NCI-H82 (cell line): ENCODE measurements around the gene PBX1.

Experiments used
- DNase-seq: peaks from one replicate; lab custom pipeline; 2025; lab: John Stamatoyannopoulos, UW

PBX1 gene

GRCh38 chr1:164720440-164721227 lies 161.7 kb downstream of the PBX1 start:
- DNase-seq = no peak

GRCh38 chr1:164721228-164721496 lies 162.2 kb downstream of the PBX1 start:
- DNase-seq = no peak

DNA sequence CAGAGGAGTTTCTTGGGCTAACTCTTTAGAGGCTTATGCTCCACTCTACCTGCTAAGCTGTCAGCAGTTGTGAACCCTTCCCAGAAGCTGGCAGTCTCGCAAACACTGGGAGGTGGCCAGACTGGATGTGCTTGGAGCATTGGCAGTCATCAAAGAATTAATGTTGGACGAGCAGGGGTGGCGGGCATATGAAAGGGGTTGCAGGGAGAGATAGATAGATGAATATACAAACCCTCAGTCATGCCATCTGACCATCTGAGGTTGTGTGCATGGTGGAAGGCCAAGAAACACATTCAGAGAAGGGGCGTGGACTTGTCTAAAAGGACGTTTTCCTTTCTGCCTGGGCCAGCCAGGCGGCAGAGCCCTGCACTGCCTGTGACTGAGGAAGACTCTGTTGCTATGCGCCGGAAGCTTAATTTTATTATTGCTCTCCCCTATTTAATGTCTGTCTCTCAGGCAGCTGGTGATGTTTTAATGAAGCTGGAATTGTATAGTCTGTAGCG lies 164.4 kb downstream of the PBX1 start:
- DNase-seq = no peak

- no peak for DNase-seq
Observed at GRCh38 chr1:164725401-164725800, 166.4 kb downstream of the PBX1 start.

GRCh38 chr1:164726235-164726634 lies 167.3 kb downstream of the PBX1 start:
- DNase-seq = no peak

- no peak for DNase-seq
Observed at GRCh38 chr1:164728719-164729118, 169.7 kb downstream of the PBX1 start.

GRCh38 chr1:164731161-164731876 lies 172.3 kb downstream of the PBX1 start:
- DNase-seq = no peak

GRCh38 chr1:164733070-164733469 lies 174.1 kb downstream of the PBX1 start:
- no peak for DNase-seq

- no peak for DNase-seq
Observed at GRCh38 chr1:164733734-164734133, 174.8 kb downstream of the PBX1 start.

DNA sequence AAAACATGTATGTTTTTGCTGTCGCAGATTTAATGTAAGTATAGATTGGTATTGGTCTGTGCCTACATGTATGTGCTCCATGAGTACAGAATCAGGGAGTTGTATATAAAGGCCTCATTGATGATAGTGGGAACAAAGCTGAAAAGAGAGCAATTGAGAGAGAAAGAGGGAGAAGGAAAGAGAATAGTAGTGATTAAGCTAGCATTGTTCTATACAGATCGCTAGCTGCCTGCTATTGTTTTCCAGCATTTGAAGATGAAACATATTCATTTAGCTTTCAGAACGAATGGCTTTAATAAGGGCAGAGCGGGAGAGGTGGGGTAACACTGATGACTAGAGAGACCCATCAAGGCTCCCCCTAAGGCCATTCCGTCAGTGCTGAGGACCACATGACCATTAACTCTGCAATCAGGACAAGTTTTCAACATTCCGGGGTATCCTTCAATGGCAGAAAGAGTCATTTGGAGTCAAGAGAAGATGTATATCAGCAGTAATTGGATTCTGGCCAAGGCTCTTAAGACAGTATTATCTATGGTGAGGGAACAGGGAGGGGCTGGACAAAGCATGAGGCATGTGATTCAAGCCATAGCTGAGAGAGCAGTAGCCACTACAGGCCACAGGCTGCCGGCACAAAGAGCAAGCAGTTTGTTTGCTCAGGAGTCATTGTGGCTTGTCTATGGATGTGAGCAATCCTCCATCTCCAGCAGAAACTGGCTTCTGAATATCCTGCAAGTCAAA lies 176.5 kb downstream of the PBX1 start:
- DNase-seq = peak; percentile 92

DNA sequence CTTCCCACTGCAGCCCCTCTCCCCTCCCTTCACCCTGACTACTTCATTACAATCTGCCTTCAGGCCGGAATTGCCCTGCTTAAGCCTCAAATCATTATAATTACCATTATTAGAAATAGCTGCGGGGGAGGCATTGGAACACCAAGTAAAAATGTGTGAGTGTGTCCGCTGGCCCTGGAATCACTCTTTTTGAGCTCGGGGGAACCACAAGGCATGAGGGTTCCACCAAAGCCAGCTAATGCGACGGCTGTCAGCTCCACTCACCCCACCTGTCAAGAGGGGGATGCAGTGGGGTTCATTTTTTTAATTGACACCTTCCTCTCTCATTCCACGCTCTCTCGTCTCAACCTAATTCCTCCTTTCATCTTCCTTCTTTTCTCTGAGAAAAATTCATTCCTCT lies 177.2 kb downstream of the PBX1 start:
- no peak for DNase-seq

- DNase-seq = no peak
Observed at GRCh38 chr1:164739189-164739588, 180.2 kb downstream of the PBX1 start.

GRCh38 chr1:164740000-164740526 lies 181.1 kb downstream of the PBX1 start:
- no peak for DNase-seq

GRCh38 chr1:164742745-164743144 lies 183.8 kb downstream of the PBX1 start:
- DNase-seq = no peak

- no peak for DNase-seq
Observed at GRCh38 chr1:164743976-164744375, 185.0 kb downstream of the PBX1 start.

DNA sequence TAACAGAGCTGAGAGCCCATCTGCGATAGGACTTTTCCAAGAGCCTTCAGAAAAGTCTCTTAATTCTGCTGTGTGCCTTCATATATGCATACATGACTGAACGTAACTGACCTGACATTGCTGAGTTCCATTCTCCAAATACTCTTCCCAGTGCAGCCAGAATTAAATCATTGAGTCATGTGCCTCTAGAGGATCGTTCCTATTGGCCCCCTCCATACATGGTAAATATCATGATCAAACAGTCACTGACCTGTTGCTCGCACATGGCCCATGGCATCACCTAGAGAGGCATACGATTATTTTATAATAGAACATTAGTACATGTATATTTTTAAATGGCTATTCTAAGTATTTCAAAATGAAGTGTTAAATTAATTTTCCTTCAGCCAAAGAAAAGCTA lies 186.8 kb downstream of the PBX1 start:
- no peak for DNase-seq

DNA sequence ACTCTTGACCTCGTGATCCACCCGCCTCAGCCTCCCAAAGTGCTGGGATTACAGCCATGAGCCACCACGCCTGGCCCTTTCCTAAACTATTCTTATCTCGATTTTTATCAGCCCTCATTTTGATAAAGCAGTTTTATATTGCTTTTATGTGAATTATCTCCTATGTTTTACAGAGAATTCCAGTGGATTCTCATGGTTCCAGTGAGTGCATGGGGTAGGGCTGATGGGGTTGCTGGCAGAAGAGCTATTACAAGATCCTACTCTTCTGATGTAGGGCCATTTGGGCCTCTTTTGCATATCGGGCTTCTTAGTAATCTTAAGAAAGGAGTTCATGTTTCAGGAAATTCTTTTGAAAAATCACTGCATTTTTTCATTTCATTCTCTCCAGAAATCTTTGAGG lies 187.6 kb downstream of the PBX1 start:
- no peak for DNase-seq

DNA sequence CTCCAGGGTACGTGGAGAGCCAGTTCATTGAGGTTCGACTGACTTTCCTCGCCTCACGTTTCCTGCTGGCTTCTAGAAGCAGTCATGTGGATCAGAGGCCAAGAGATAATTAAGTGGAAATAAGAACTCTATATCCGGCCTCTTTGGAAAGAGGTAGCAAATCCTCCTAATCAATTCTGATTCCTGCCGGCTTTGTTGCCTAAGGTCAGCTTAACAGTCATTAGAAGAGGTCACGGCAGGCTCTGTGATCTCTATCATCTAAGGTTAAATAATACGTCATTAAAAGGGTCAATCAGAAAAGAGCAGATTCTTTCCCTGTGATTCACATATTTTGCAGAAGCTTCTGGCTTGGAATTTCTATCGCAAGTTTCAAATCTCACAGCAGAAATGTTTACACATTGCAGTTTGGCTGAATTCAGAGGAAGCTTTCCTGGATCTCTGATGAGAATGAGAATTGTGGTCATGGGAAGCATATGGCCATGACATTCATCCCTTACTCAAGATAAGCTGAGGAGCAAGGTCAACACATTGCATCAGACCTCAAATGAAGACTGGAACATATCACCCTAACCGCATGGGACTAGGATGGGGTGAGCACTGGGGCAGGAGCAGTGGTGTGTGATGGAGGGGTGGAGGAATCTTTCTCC lies 189.4 kb downstream of the PBX1 start:
- DNase-seq = peak; percentile 88

- no peak for DNase-seq
Observed at GRCh38 chr1:164753521-164754077, 194.6 kb downstream of the PBX1 start.

GRCh38 chr1:164754088-164754600 lies 195.2 kb downstream of the PBX1 start:
- no peak for DNase-seq

GRCh38 chr1:164755690-164756089 lies 196.7 kb downstream of the PBX1 start:
- peak; percentile 68 for DNase-seq

GRCh38 chr1:164756741-164757140 lies 197.8 kb downstream of the PBX1 start:
- no peak for DNase-seq
